ENCODE measurements around the gene BCKDK.

GRCh38 chr16:31083556-31083955 is 24.6 kb upstream of the BCKDK start:
- no peak for TF ChIP-seq ZNF184 (tag by site-specific recombination; IDR thresholded peaks at IDR 0.05)
- TF ChIP-seq MYNN (tag by site-specific recombination; IDR thresholded peaks at IDR 0.05; ENCODE audit: borderline replicate concordance), result no peak

All from HEK293 (cell line).